Neural cell (in vitro differentiated cells): Measurements from ENCODE around the gene DLG5. TPM values are rescaled to one million over a fixed set of nuclear protein-coding genes. Genes with fewer than 3 reads are reported as not detected.

Experiments used
- H2AFZ ChIP-seq: fragments of 200-600, 300-800 bp; sonication (generic), shearing (Covaris generic); 2 replicates; pipeline ENCODE4 v1.6.0; 2014; ENCODE audit warnings: low read depth, mild to moderate bottlenecking, antibody characterized with exemption, low read length, moderate library complexity
- H3F3A ChIP-seq: fragments of 200-600 bp; shearing (Covaris generic); 2 replicates; pipeline ENCODE4 v1.6.1; 2016; ENCODE audit warnings: mild to moderate bottlenecking, moderate library complexity, mixed read lengths, antibody characterized with exemption, low read length; ENCODE audit not compliant: insufficient read depth, poor library complexity, severe bottlenecking
- H3K27ac ChIP-seq: fragments of 200-600, 300-800 bp; sonication (generic), shearing (Covaris generic); 2 replicates; pipeline ENCODE4 v1.5.1; 2014; ENCODE audit warnings: mild to moderate bottlenecking, low read length, moderate library complexity
- H3K27me3 ChIP-seq: fragments of 300-800, 200-600 bp; sonication (generic), shearing (Covaris generic); 2 replicates; pipeline ENCODE4 v1.6.0; 2014; ENCODE audit warnings: mild to moderate bottlenecking, low read depth, low read length, moderate library complexity; ENCODE audit not compliant: insufficient read depth
- H3K36me3 ChIP-seq: fragments of 300-800, 200-600 bp; sonication (generic), shearing (Covaris generic); 2 replicates; pipeline ENCODE4 v1.5.1; 2014; ENCODE audit warnings: mild to moderate bottlenecking, antibody characterized with exemption, low read length, moderate library complexity; ENCODE audit not compliant: insufficient read depth
- H3K4me2 ChIP-seq: fragments of 300-800, 200-600 bp; sonication (generic), shearing (Covaris generic); 2 replicates; pipeline ENCODE4 v1.6.0; 2014; ENCODE audit warnings: mild to moderate bottlenecking, low read length
- H3K4me3 ChIP-seq: fragments of 300-800, 200-600 bp; sonication (generic), shearing (Covaris generic); 2 replicates; pipeline ENCODE4 v1.5.1; 2014; ENCODE audit warnings: mild to moderate bottlenecking, low read length, moderate library complexity
- H3K79me2 ChIP-seq: fragments of 200-600 bp; shearing (Covaris generic); replicated peaks from 2 replicates; pipeline ENCODE4 v1.6.0; 2014; ENCODE audit warnings: mild to moderate bottlenecking, low read length, moderate library complexity; ENCODE audit not compliant: insufficient read depth
- H3K9ac ChIP-seq: fragments of 300-800, 200-600 bp; sonication (generic), shearing (Covaris generic); 2 replicates; pipeline ENCODE4 v1.6.1; 2016; ENCODE audit warnings: mild to moderate bottlenecking, low read length, mixed read lengths
- H3K9me2 ChIP-seq: fragments of 200-600 bp; shearing (Covaris generic); 2 replicates; pipeline ENCODE4 v1.6.1; 2016; ENCODE audit warnings: mild to moderate bottlenecking, low read length, mixed read lengths; ENCODE audit not compliant: insufficient read depth
- H3K9me3 ChIP-seq: fragments of 200-600, 300-800 bp; sonication (generic), shearing (Covaris generic); 2 replicates; pipeline ENCODE4 v1.6.1; 2016; ENCODE audit warnings: mild to moderate bottlenecking, mixed run types, low read length, moderate library complexity, mixed read lengths
- H4K20me1 ChIP-seq: fragments of 200-600 bp; shearing (Covaris generic); 2 replicates; pipeline ENCODE4 v1.6.1; 2016; ENCODE audit warnings: mild to moderate bottlenecking, mixed run types; ENCODE audit not compliant: insufficient read depth
- EP300 ChIP-seq: fragments of 450-650 bp; conservative IDR thresholded peaks from 2 replicates; pipeline ENCODE4 v1.6.1; 2014; ENCODE audit warnings: antibody characterized with exemption, mild to moderate bottlenecking, moderate library complexity; ENCODE audit not compliant: poor library complexity, severe bottlenecking
- EZH2 ChIP-seq: fragments of 200-600, 300-800 bp; shearing (Covaris generic), sonication (generic); IDR thresholded peaks from 2 replicates; pipeline ENCODE4 v1.6.1; 2014; ENCODE audit warnings: antibody characterized with exemption, low read length, borderline replicate concordance, mild to moderate bottlenecking; ENCODE audit not compliant: insufficient read depth, poor library complexity, severe bottlenecking
- MXI1 ChIP-seq: fragments of 450-650 bp; conservative IDR thresholded peaks from 2 replicates; pipeline ENCODE4 v1.6.1; 2014; ENCODE audit warnings: antibody characterized with exemption, mild to moderate bottlenecking; ENCODE audit not compliant: poor library complexity, severe bottlenecking
- POLR2AphosphoS5 ChIP-seq: IDR thresholded peaks from 2 replicates; pipeline ENCODE4 v1.6.1; 2012
- RAD21 ChIP-seq: fragments of 450-650 bp; conservative IDR thresholded peaks from 2 replicates; pipeline ENCODE4 v1.6.1; 2014; ENCODE audit warnings: antibody characterized with exemption, mild to moderate bottlenecking, moderate library complexity
- SMC3 ChIP-seq: fragments of 450-650 bp; conservative IDR thresholded peaks from 2 replicates; pipeline ENCODE4 v1.6.1; 2014; ENCODE audit warnings: antibody characterized with exemption, mild to moderate bottlenecking, moderate library complexity; ENCODE audit not compliant: poor library complexity
- TAF1 ChIP-seq: IDR thresholded peaks from 2 replicates; pipeline ENCODE4 v1.6.1; 2012; ENCODE audit warnings: low read depth
- polyA minus RNA-seq: library from RNA; depleted of rRNA, polyadenylated mRNA; stranded (reverse); fragments of >200 nt; gene quantifications from 2 replicates; pipeline ENCODE4 v1.2.3, GENCODE V29; 2014
- polyA plus RNA-seq: library from polyadenylated mRNA; depleted of rRNA; stranded (reverse); fragments of >200 nt; gene quantifications from 2 replicates; pipeline ENCODE4 v1.2.3, GENCODE V29; 2014
- TF ChIP-seq, protein P1 (sequence below): fragments of 450-650 bp; IDR thresholded peaks from 2 replicates; pipeline ENCODE4 v1.5.1; 2014; ENCODE audit warnings: antibody characterized with exemption, mild to moderate bottlenecking, moderate library complexity; ENCODE audit not compliant: poor library complexity, severe bottlenecking
- TF ChIP-seq, protein P2 (sequence below): IDR thresholded peaks from 2 replicates; pipeline ENCODE4 v1.6.1; 2012; ENCODE audit warnings: borderline replicate concordance

The DLG5 gene, protein sequence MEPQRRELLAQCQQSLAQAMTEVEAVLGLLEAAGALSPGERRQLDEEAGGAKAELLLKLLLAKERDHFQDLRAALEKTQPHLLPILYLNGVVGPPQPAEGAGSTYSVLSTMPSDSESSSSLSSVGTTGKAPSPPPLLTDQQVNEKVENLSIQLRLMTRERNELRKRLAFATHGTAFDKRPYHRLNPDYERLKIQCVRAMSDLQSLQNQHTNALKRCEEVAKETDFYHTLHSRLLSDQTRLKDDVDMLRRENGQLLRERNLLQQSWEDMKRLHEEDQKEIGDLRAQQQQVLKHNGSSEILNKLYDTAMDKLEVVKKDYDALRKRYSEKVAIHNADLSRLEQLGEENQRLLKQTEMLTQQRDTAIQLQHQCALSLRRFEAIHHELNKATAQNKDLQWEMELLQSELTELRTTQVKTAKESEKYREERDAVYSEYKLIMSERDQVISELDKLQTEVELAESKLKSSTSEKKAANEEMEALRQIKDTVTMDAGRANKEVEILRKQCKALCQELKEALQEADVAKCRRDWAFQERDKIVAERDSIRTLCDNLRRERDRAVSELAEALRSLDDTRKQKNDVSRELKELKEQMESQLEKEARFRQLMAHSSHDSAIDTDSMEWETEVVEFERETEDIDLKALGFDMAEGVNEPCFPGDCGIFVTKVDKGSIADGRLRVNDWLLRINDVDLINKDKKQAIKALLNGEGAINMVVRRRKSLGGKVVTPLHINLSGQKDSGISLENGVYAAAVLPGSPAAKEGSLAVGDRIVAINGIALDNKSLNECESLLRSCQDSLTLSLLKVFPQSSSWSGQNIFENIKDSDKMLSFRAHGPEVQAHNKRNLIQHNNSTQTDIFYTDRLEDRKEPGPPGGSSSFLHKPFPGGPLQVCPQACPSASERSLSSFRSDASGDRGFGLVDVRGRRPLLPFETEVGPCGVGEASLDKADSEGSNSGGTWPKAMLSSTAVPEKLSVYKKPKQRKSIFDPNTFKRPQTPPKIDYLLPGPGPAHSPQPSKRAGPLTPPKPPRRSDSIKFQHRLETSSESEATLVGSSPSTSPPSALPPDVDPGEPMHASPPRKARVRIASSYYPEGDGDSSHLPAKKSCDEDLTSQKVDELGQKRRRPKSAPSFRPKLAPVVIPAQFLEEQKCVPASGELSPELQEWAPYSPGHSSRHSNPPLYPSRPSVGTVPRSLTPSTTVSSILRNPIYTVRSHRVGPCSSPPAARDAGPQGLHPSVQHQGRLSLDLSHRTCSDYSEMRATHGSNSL (N-terminal part only)
- 72.9 and 84.0 TPM in 2 replicates for polyA plus RNA-seq
- 103 and 105 TPM in 2 replicates for polyA minus RNA-seq

DNA sequence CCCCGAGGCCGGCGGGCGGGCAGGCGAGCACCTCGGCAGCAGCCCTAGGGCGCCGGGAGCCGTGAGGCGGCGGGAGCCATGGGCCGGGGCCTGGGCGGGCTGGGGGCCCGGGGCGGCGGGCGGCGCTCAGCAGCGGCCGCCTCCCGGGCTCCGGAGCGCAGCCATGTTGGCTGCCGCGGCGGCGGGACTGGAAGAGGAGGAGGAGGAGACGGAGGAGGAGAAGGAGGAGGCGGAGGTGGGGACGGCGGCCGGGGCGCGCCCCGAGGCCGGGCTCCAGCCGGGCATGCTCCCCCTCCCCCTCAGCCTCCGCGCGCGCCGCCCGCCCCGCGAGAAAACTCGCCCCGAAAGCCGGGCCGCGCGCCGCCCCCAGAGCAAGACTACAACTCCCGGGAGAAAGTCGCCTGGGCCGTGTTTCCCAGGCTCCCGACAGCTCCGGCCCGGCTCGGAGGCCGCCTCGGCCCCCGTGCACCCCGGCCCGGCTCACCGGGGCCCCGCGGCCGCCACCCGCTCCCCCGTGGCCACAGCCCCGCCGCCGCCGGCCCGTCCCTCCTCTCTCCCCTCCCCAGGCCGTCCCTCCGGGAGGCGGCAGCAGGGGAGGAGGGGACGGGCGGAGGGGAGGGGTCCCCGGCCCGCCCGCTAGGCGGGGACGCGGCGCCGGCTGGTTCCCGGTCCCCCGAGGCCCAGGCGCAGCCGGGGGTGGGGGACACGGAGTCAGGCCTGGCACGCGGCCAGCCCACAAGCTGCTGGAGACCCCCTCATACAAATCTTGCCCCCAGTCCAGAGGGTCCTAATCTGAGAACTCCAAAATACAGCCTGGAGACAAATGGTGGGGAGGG, at the start of gene DLG5:
Gene DLG5, minus strand, starts transcription at position 190 of the 836 bp plus-strand sequence. CDS start 235 bp downstream, outside the sequence.
- Histone ChIP-seq H3K4me3 (peak within 1 kb of the TSS; percentile 95), H3K79me2 (peaks cover 44% of the 10 kb centered on the region), H3K27ac (peak within 1 kb of the TSS; percentile 84), H3K9me2 (no peaks in the 10 kb centered on the region), H4K20me1 (no peaks in the 10 kb centered on the region), H3K9ac (peak within 1 kb of the TSS; percentile 92), H3K9me3 (no peaks in the 10 kb centered on the region), H3K27me3 (no peaks in the 10 kb centered on the region), H2AFZ (peak within 1 kb of the TSS; percentile 56), H3K36me3 (no peaks in the 10 kb centered on the region), H3K4me2 (peak within 1 kb of the TSS; percentile 87), H3F3A (no peaks in the 10 kb centered on the region)
- TF ChIP-seq, protein P1, sequence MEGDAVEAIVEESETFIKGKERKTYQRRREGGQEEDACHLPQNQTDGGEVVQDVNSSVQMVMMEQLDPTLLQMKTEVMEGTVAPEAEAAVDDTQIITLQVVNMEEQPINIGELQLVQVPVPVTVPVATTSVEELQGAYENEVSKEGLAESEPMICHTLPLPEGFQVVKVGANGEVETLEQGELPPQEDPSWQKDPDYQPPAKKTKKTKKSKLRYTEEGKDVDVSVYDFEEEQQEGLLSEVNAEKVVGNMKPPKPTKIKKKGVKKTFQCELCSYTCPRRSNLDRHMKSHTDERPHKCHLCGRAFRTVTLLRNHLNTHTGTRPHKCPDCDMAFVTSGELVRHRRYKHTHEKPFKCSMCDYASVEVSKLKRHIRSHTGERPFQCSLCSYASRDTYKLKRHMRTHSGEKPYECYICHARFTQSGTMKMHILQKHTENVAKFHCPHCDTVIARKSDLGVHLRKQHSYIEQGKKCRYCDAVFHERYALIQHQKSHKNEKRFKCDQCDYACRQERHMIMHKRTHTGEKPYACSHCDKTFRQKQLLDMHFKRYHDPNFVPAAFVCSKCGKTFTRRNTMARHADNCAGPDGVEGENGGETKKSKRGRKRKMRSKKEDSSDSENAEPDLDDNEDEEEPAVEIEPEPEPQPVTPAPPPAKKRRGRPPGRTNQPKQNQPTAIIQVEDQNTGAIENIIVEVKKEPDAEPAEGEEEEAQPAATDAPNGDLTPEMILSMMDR = peak; percentile 36
- TF ChIP-seq RAD21 (peak; percentile 10), EZH2 (no peak), TAF1 (peak; percentile 11), EP300 (peak; percentile 32), POLR2AphosphoS5 (peak; percentile 19), MXI1 (peak; percentile 18), SMC3 (no peak)
- TF ChIP-seq, protein P2, sequence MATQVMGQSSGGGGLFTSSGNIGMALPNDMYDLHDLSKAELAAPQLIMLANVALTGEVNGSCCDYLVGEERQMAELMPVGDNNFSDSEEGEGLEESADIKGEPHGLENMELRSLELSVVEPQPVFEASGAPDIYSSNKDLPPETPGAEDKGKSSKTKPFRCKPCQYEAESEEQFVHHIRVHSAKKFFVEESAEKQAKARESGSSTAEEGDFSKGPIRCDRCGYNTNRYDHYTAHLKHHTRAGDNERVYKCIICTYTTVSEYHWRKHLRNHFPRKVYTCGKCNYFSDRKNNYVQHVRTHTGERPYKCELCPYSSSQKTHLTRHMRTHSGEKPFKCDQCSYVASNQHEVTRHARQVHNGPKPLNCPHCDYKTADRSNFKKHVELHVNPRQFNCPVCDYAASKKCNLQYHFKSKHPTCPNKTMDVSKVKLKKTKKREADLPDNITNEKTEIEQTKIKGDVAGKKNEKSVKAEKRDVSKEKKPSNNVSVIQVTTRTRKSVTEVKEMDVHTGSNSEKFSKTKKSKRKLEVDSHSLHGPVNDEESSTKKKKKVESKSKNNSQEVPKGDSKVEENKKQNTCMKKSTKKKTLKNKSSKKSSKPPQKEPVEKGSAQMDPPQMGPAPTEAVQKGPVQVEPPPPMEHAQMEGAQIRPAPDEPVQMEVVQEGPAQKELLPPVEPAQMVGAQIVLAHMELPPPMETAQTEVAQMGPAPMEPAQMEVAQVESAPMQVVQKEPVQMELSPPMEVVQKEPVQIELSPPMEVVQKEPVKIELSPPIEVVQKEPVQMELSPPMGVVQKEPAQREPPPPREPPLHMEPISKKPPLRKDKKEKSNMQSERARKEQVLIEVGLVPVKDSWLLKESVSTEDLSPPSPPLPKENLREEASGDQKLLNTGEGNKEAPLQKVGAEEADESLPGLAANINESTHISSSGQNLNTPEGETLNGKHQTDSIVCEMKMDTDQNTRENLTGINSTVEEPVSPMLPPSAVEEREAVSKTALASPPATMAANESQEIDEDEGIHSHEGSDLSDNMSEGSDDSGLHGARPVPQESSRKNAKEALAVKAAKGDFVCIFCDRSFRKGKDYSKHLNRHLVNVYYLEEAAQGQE = peak; percentile 20
